Measurements from ENCODE around the gene FCHO2.

DNA sequence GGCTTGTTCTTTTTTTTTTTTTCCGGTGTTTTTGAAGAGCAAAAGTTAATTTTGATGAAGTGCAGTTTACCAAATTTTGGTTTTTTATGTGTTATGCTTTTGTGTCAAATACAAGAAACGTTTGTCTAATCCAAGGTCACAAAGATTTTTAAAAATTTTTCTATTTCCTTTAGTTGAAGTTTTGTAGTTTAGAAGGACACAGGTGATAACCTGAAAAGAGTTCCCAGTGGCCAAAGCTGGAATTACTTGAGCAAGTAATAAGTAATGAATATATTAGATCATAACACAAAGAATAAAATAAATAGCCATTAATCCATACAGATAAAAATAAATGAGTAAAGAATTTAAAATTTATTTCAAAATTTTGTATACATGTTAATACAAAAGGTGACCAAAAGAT lies 71.5 kb downstream of the FCHO2 start:
- TF ChIP-seq YY1 (IDR thresholded peaks at IDR 0.05; ENCODE audit: insufficient read depth, insufficient read length) (no peak), ZNF274 (IDR thresholded peaks at IDR 0.05; ENCODE audit: low read depth, low read length) (no peak)

Measured in NT2/D1 (cell line).